HL-60 (cell line): ENCODE data around the gene MOB3B.

Experiments
- DNase-seq, 2 experiments: peaks; one replicate each; pipeline ENCODE4 v3.0.0-alpha.2; 2010 to 2020; ENCODE audit warnings: low read depth in 1 of 2, low spot score in 1 of 2
- H3K27ac ChIP-seq: fragments of 250-450 bp; sonication (Bioruptor Pico); replicated peaks from 2 replicates; pipeline ENCODE4 v1.5.1; 2020; ENCODE audit warnings: mild to moderate bottlenecking, moderate library complexity
- H3K27me3 ChIP-seq: fragments of 250-450 bp; sonication (Bioruptor Pico); 2 replicates; pipeline ENCODE4 v1.5.1; 2021; ENCODE audit warnings: mild to moderate bottlenecking, moderate library complexity; ENCODE audit not compliant: insufficient read depth, poor library complexity, severe bottlenecking
- H3K4me3 ChIP-seq: replicated peaks from 2 replicates; pipeline ENCODE4 v1.5.1; 2011; ENCODE audit warnings: mild to moderate bottlenecking, control low read depth, low read length; ENCODE audit not compliant: insufficient read depth
- GABPA ChIP-seq: IDR thresholded peaks from 2 replicates; pipeline ENCODE4 v1.6.1; 2012; ENCODE audit warnings: low read depth
- POLR2AphosphoS5 ChIP-seq: IDR thresholded peaks from 2 replicates; pipeline ENCODE4 v1.6.1; 2012; ENCODE audit warnings: low read depth
- SPI1 ChIP-seq: IDR thresholded peaks from 2 replicates; pipeline ENCODE4 v1.6.1; 2012; ENCODE audit warnings: low read depth, mild to moderate bottlenecking, borderline replicate concordance
- TF ChIP-seq, protein P1 (sequence below): IDR thresholded peaks from one replicate; pipeline ENCODE4 v1.5.1; 2011; ENCODE audit warnings: low read length, control low read depth, inconsistent platforms; ENCODE audit not compliant: insufficient read depth
- TF ChIP-seq, protein P2 (sequence below): IDR thresholded peaks from 2 replicates; pipeline ENCODE4 v1.6.1; 2012; ENCODE audit warnings: low read depth; ENCODE audit not compliant: insufficient replicate concordance

The MOB3B gene

DNA sequence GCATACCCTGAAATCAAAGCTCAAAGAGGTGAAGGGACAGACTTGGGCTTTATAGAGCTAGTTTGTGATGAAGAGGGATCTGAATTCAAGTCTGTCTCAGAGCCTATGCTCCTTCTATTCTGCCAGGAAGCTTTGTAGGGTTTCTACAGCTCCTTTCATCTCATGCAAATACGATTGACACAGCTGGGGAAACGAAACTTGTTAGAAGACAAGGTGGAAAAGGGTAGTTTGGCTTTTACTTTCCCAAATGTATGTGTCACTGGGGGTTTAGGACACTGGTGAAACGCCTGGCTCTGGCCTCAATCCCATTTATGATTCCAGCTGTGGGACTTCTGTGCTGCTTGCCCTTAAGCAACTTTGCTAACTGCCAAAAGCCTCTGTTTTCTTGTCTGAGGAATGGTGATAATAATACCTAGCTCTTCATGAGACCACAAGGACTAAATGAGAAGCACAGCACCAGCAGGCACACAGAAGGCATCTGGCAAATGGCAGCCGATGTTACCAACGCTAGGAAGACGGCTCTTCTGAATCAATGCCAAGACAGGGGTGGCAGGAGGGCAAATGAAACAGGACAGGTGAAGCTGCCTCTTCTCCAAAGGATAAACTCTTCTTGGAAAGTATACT is 162.3 kb downstream of the MOB3B start:
- no peak for DNase-seq
- TF ChIP-seq SPI1 (no peak), GABPA (no peak), POLR2AphosphoS5 (no peak)
- TF ChIP-seq, protein P1, sequence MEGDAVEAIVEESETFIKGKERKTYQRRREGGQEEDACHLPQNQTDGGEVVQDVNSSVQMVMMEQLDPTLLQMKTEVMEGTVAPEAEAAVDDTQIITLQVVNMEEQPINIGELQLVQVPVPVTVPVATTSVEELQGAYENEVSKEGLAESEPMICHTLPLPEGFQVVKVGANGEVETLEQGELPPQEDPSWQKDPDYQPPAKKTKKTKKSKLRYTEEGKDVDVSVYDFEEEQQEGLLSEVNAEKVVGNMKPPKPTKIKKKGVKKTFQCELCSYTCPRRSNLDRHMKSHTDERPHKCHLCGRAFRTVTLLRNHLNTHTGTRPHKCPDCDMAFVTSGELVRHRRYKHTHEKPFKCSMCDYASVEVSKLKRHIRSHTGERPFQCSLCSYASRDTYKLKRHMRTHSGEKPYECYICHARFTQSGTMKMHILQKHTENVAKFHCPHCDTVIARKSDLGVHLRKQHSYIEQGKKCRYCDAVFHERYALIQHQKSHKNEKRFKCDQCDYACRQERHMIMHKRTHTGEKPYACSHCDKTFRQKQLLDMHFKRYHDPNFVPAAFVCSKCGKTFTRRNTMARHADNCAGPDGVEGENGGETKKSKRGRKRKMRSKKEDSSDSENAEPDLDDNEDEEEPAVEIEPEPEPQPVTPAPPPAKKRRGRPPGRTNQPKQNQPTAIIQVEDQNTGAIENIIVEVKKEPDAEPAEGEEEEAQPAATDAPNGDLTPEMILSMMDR: no peak
- TF ChIP-seq, protein P2, sequence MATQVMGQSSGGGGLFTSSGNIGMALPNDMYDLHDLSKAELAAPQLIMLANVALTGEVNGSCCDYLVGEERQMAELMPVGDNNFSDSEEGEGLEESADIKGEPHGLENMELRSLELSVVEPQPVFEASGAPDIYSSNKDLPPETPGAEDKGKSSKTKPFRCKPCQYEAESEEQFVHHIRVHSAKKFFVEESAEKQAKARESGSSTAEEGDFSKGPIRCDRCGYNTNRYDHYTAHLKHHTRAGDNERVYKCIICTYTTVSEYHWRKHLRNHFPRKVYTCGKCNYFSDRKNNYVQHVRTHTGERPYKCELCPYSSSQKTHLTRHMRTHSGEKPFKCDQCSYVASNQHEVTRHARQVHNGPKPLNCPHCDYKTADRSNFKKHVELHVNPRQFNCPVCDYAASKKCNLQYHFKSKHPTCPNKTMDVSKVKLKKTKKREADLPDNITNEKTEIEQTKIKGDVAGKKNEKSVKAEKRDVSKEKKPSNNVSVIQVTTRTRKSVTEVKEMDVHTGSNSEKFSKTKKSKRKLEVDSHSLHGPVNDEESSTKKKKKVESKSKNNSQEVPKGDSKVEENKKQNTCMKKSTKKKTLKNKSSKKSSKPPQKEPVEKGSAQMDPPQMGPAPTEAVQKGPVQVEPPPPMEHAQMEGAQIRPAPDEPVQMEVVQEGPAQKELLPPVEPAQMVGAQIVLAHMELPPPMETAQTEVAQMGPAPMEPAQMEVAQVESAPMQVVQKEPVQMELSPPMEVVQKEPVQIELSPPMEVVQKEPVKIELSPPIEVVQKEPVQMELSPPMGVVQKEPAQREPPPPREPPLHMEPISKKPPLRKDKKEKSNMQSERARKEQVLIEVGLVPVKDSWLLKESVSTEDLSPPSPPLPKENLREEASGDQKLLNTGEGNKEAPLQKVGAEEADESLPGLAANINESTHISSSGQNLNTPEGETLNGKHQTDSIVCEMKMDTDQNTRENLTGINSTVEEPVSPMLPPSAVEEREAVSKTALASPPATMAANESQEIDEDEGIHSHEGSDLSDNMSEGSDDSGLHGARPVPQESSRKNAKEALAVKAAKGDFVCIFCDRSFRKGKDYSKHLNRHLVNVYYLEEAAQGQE: no peak
- no peak overlapping the region for H3K4me3 ChIP-seq

DNA sequence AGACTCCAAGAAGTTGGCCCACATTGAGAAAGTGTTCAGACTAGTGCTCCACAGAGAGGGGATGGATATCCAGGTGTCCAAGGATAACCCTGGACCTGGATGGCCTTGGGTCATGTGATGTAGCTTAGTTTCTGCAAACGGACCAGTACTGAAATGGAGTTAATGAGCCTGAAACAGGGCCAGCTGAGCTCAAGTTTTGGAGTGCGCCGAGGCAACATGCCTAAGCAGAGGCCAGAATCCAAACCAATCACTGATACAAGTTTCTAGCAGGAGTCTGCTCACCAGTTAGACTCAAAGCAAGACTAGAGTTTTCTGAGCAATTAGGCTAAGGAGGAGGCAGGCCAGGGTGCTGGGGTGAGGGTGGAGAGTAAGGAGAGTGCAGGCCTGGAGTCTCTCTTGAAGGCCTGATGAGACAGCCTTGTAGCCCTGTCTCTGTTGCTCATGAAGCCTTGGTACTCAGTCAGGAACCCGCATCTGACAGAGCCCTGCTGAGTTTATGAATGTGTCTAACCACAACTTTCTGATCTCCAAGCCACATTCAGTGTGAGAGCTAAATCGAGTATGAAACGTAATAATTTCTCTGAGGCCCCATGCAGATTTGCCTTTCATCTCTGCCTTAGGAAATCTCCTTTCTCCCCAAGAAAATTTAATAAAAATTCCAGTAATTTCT is 163.8 kb downstream of the MOB3B start:
- Histone ChIP-seq H3K27me3 (no peaks in the 10 kb centered on the region), H3K4me3 (no peak overlapping the region), H3K27ac (no peak overlapping the region)
- TF ChIP-seq SPI1: no peak
- no peak for TF ChIP-seq POLR2AphosphoS5
- TF ChIP-seq GABPA: no peak
- TF ChIP-seq, protein P2: no peak
- TF ChIP-seq, protein P1: no peak
- DNase-seq: no peak

More for the DNA sequence above, 162.3 kb downstream of the MOB3B start:
- no peaks in the 10 kb centered on the region for H3K27me3 ChIP-seq
- H3K27ac ChIP-seq: no peak overlapping the region

DNA sequence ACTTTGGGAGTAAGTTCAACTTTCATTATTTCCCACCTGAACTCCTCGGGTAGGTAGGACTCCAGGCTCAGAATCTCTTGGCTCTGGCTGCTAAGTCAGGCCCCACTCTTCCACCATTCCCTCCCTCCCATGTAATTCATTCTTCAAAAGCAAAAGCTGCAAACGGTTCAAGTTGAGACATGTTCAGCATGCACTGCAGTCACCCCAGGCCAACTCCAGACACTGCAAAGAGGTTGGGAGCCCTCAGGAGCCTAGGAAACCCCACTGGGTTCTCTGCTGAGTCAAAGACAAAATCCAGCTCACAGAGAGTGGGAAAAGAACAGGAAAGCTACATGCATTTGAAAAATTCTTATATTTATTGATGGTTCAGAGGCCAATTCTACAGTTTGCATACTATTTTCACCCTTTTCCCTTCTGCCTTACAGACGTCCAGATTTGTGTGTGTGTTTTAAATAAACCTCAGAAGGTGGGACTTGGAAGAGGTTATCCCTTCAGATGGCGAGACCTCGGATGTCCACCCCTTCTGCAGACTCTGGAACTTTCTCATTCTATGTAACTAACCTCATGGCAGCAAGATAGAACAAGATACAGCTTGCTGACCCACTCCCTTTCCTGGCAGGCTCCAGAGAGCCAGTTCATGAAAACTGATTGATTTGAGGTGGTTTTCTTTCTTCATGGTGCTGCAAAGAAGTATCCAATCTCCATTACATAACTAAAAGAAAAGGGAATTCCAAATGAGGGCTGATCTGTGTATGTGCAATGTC is 167.0 kb downstream of the MOB3B start:
- Histone ChIP-seq H3K27me3 (no peaks in the 10 kb centered on the region), H3K27ac (no peak overlapping the region), H3K4me3 (no peak overlapping the region)
- no peak for DNase-seq
- TF ChIP-seq POLR2AphosphoS5 (no peak), SPI1 (no peak), GABPA (no peak)
- TF ChIP-seq, protein P1: no peak
- TF ChIP-seq, protein P2: no peak
